Putamen (tissue), 1 donor: ENCODE data around the gene ALOX12B.
"Not testable (repeated sequence)": the region's sequence is repeated elsewhere in the genome, so short reads cannot be mapped to it uniquely, and the experiment has no call there.

Experiments
- DNase-seq: peaks from one replicate; pipeline ENCODE4 v3.0.0-alpha.2; 2016; ENCODE audit warnings: low spot score

Gene ALOX12B

DNA sequence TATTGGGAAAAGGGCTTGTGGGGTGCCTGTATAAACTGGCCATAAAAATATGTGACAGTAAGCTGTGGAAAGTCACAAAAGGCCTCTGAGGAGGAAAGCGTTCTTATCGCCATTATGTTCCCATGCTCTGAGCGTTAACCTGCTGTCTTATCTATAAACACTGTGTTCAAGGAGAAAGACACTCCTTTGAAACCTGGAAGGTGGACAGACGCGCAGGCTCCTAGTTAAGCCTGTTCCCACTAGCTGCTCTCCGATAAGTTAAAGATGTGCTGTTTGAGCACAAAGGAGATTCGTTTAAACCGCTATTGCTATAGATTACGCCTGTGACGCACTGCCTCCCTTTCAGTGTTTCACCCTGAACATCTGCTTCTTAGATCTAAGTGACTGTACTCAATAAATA is 5.2 kb downstream of the ALOX12B start:
- DNase-seq = no peak

DNA sequence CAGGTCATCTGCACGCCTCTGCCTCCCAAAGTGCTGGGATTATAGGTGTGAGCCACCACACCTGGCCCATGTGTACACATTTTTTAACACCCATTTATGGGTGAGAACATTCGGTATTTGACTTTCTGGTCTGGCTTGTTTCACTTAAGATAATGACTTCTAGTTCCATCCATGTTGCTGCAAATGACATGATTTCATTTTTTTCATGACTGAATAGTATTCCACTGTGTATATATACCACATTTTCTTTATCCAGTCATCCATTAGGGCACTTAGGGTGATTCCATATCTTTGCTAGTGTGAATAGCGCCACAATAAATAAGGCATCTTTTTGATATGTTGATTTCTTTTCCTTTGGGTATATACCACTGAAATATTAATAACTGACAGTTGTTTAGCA is 5.6 kb downstream of the ALOX12B start:
- DNase-seq = no peak

DNA sequence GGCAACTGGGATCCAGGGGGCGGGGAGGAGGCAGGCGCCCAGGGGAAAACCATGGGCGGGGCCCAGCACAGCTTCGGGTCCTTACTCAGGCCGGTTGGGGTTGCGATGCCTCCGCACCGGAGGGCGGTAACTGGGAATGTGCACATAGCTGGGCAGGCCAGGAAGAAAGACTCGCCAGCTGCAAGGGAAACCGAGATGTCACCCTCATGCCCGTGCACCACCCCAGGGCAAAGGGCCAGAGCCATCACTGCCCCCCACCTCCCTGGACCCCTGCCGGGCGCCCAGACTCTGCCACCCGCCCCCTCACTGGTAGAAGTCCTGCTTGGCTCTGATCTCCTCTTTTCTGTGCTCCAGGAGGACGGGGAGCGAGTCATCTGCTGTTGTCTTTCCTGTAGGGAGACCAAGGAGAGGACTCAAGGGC is 6.7 kb downstream of the ALOX12B start:
- no peak for DNase-seq

DNA sequence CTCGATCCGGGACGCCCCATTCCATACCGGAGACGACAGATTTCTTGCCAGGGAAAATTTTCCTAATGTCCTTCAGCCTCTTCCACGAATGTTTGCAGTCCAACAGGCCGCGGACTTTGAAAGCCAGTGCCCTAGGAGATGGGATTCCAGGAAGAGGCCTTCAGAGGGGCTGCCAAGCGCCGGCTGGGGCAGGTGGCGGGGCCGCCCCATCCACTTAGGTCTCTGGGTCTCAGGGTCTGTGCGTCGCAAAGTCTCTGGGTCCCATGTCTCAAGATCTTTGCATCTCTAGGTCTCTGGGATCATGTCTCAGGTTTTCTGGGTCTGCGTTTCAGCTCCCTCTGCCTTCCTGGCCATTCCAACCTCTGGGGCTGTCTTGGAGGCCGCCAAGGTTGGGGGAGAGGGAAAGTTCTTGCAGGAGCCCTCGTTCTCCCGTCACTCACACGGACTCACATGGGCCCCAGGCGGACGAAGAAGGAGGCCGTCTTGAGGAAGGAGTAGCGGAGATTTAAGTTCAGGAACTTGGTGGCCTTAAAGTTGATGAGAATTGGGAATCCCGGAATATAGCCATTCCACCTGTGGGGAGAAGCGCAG is 7.2 kb downstream of the ALOX12B start:
- DNase-seq = no peak

DNA sequence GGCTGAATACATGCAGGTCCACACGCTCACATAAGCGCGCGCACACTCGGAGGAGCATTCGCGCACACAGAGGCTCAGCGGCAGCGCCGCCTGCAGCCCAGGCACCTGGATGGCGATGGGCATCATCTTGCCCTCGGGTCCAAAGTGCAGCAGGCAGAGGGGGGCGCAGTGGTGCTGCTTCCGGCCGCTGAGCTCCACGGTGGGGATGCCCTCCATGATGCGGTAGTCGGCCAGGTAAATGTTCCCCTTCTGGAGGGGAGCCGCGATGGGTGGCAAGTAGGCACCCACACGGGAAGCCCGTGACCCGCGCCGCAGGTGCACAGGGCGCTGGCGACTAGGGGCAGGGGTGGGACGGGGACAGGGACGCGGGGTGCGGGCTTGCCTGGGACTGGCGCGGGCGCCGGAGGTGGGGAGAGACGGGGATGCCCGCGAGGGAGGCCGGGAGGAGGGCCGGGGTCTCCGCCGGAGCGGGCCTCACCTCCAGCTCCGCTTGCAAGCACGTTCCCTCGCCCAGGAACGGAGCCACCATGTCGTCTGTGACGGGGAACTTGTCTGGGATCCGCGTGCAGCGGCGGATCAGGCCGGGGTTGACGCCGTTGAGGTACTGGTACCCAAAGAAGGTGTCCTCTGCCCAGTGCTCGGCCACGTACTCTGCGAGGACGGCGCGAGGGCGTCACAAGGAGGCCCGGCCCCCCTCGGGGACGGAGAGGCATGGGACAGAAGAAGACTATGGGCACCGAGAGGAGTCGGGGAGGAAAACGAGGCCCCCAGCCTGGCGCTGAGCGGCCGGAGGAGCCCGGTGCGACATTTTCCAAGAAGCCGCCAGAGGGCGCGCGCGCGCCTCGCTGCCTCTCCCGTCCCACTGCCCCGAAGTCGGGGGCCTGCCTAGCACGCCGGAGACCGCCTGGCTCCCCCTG is 8.0 kb downstream of the ALOX12B start:
- peak; percentile 48 for DNase-seq

GRCh38 chr17:8077939-8078338 is 9.6 kb downstream of the ALOX12B start:
- DNase-seq = not testable (repeated sequence)

GRCh38 chr17:8076502-8077266 is 10.8 kb downstream of the ALOX12B start:
- no peak for DNase-seq

DNA sequence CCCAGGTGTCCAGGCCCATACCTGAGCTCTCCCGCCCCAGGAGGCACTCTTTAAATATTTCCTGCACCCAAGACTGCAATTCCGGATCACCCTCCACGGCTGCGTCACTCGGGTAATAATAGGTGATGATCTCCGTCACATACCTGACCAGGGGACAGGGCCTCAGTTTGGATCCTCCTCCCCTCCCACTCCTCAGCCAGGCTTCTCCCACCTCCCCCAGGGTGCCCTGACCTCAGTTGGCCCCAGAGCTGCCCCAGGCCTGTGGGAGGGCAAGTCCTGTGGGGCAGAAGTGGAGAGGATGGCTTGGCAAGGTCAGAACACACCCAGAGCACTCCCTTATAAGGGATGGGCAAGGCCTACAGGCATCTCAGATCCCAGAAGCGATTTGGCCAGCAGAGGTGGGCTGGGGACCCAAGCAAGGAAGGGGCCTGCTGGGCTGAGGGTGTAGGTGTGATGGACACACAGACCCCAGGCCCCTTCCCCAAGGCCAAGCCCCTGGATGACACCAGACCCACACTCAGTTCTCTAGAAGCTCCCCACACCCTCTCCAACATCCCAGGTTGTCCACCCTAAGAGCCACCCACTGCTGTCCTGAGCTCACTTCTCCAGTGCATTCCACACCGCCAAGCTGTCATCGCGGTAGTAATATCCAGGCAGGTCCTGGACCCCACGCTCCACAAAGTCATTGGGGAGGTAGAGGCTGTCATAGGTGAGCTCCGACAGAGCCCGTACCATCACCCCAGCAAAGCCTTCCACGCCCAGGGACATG is 11.8 kb downstream of the ALOX12B start:
- no peak for DNase-seq

DNA sequence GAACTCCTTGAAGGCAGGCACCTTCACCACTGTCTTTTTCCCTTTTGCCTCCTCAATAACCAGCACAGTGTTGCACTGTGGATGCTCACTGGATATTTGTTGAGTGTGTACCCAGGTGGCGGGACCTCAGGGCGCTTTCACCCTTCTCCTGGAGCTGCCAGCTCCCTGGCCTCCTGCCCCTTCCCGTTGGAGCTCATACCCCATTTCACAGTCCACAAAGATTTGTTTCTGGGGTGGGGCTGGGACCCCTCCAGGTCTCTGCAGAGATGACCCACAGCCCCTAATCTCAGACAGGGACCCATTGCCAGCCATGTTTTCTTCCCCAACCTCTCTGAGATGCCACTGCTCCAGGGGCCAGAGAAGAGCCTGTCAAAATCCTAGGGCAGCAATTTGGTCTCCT is 12.4 kb downstream of the ALOX12B start:
- DNase-seq = no peak

DNA sequence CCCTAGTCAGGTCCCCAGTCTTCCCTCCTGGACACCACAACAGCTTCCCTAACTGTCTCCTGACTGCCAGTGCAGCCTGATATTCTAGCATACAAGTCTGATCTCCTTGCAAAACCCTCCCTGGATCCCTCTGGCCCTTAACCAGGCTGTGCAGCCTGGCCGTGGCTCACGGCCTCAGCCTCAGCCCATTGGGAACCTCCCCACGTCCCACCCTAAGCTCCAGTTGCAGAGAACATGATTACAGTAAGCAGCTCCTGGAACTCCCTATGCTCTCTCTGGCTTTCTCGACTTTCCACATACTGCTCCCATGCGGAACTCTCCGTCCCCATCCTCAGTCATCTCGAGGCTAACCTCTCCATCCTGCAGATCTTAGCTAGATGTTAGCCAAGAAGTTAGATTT is 13.0 kb downstream of the ALOX12B start:
- no peak for DNase-seq

GRCh38 chr17:8073627-8074484 is 13.7 kb downstream of the ALOX12B start:
- no peak for DNase-seq

- DNase-seq = no peak
Observed at GRCh38 chr17:8072729-8073461, 14.6 kb downstream of the ALOX12B start.

- DNase-seq = no peak
Observed at GRCh38 chr17:8072341-8072728, 15.2 kb downstream of the ALOX12B start.

DNA sequence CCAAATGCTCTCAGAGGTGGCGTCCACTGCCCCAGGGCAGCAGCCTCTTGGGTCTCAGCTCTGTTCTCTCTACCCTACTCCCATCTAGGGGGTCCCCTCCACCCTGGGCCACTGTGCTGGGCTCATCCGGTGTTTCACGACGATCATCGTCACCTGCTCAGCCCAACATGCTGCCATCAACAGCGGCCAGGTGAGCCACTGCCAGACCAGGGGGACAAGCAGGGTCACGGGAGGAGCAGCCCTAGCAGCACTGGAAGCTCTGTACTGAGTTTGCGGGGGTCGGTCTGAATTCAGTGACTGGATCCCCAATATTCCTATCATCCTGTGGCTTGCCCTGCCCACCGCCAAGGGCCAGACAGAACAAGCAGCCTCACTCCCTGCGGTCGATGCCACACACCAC is 16.0 kb downstream of the ALOX12B start:
- DNase-seq = no peak

DNA sequence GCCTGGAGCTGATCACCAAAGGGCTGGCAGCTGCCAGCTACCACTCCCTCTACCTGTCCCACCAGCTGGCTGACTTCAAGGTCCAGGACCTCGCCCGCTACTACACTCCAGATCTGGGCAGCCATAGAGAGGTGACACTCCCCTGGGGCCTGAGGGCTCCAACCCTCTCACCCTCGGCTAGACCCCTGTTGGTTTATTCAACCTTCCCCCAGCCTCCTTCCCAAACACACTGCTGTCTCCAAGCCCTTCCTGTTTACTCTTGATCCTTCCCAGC is 18.0 kb downstream of the ALOX12B start:
- DNase-seq = no peak

- no peak for DNase-seq
Observed at GRCh38 chr17:8068736-8069586, 18.6 kb downstream of the ALOX12B start.

GRCh38 chr17:8067806-8068205 is 19.7 kb downstream of the ALOX12B start:
- DNase-seq = no peak

GRCh38 chr17:8066841-8067775 is 20.4 kb downstream of the ALOX12B start:
- no peak for DNase-seq
